HG02623 (cell line): Measurements from ENCODE around the gene BCL7C.
A peak's percentile ranks its signal among the peaks of the same experiment; 100 is the strongest.
"Not testable (repeated sequence)": the region's sequence is repeated elsewhere in the genome, so short reads cannot be mapped to it uniquely, and the experiment has no call there.

Experiments
- ATAC-seq: cut with Tn5 transposase; IDR thresholded peaks from one replicate; pipeline ENCODE4 v1.9.1; 2021; ENCODE audit warnings: moderate library complexity; ENCODE audit not compliant: unreplicated experiment

The BCL7C gene

DNA sequence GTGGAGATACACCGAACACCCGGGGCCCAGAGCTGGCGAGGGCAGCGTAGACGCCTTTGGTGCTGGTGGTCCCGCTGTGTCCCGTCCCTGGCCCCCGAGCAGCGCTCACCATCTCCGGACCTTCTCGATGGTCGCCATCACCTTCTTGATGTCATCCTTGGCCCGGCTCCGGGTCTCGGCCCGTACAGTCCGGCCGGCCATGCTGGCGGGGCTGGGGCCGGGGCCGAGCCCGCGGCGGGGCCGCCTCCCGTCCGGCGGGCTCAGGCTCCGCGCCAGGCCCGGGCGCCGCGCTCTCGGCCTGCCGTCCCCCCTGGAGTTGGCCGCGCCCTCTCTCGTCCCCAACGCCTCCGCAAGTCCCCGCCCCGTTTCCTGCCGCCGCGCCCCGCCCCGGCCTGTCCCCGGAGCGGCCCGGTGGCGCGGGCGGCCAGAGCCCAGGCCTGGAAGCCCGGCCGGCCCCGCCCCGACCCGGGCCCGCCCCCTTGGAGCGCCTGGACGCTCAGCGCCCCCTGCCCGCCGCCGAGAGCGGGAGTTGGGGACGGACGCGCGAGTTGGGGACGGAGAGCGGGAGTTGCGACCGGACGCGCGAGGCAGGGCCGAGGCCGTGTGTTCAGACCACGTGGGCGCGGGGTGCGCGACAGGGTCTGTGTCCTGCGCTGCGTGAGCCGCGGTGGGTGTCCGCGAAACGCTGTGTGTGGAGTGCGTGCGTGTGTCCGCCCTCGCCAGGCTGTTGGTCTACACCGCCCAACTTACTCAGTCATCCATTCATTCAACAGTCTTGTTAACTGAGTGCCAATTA lies at the start of gene BCL7C:
BCL7C (minus strand) TSS at position 334 of the 796 bp plus-strand sequence; CDS start at position 201, 133 bp downstream.
- peak; percentile 79 for ATAC-seq

DNA sequence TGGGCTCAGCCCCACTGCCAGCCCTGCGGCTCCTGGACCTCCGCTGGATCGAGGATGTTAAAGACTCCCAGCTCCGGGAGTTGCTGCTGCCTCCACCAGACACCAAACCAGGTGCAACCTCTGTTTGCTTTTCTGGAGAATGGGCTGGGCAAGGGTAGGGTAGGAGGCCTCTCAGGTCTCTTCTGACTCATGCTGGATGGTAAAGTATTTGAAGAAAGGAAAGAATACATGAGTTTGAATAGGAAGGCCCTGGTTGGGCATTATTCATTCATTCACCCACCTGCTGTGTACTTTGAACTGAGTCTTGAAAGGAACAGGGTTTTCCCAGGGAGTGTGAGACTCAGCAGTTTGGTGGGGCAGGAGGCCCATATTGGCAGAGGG lies 48.5 kb upstream of the BCL7C start:
- no peak for ATAC-seq

DNA sequence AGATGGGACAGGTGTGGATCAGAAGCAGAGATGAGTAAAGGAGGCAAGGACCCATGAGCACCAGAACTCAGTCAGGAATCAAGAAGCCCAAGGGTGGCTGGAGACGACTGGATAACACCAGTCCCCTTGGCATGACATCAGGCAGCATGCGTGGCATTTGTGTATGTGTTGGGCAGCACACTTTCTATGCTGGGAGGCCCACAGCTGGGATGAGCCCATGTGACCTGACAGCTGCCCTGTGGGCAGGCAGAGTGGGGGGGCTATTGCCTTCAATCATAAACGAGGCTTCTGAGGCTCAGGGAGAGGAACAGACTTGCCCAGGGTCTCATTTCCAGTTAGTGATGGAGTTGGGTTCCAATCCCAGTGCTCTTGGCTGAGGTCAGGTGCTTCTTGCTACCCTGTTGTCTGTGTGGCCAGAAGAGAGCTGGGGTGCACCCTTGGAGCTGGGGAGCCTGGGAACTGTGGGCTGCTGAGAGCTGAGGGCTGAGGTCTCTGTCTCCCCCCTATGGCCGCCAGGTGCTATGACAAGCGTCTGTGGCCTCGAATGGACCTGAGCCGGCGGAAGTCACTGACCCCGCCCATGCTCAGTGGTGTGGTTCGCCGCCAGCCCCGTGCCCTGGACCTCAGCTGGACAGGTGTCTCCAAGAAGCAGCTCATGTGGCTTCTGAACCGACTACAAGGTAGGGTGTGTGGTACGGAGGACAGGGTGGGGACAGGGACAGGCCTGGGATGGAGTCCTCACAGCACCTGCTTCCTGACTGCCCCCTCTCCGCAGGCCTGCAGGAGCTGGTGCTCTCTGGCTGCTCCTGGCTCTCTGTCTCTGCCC lies 47.9 kb upstream of the BCL7C start:
- peak; percentile 75 for ATAC-seq

DNA sequence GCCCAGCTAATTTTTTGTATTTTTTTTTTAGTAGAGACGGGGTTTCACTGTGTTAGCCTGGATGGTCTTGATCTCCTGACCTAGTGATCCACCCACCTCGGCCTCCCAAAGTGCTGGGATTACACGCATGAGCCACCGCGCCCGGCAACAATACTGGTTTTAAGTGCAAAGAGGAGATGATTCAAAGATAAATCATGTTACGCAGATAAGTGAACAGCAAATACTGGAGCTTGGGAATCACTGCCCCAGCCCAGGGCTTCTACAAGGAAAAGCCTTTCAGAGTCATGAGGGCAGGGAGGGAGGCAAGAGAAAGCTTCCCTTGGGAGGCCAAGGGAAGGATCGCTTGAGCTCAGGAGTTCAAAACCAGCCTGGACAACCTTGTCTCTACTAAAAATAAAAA lies 45.7 kb upstream of the BCL7C start:
- not testable (repeated sequence) for ATAC-seq

DNA sequence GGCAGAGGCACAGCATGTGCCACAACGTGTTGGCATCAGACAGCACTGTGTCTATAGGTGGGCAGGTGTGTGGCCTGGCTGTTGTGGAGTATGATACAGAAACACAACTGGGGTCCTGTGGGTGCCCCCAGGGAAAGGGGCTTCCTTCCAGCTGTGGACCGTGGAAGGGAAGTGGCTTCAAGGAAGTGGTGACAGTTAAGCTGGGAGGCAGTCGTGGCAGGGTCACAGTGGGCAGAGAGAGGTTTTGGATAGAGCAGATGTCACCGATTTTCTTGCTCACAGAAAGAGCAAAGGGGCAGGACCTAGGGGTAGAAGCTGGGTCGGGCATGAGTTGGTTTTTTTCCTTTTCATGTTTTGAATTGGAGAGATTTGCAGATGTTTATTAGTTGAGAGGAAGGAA lies 43.8 kb upstream of the BCL7C start:
- no peak for ATAC-seq

DNA sequence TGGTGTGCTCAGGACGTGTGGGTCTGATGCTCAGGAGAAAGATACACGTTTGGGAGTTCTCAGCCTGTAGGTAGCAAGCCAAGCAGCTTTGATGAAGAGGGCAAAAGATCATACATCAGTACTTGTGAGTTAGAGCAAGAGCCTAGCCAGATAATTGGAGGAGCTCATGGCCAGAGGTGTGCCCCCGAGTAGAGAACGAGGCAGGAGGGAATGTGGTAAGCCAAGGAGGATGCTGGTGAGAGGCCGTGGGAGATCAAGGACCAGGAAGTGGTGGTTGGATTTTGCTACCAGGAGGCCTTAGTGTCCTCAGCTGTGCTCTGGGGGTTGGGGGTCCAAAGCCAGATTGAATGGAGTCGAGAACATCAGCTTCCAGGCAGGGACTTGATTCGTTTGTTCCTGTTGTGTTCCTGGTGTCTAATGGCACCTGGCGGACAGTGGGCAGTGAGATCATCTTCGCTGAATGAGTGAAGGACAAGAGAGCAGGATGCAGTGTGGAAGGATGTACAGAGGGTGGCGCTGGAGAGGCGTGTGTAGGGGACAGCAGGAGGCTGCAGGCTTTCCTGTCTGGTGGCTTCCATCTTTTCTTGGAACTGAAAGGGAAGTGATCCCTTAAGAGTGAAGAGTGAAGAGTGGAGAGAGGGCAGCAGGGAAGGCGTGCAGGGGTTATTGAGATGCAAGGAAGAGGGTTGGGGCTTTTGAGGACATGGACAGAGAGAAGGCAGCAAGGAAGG lies 41.1 kb upstream of the BCL7C start:
- ATAC-seq, result no peak

DNA sequence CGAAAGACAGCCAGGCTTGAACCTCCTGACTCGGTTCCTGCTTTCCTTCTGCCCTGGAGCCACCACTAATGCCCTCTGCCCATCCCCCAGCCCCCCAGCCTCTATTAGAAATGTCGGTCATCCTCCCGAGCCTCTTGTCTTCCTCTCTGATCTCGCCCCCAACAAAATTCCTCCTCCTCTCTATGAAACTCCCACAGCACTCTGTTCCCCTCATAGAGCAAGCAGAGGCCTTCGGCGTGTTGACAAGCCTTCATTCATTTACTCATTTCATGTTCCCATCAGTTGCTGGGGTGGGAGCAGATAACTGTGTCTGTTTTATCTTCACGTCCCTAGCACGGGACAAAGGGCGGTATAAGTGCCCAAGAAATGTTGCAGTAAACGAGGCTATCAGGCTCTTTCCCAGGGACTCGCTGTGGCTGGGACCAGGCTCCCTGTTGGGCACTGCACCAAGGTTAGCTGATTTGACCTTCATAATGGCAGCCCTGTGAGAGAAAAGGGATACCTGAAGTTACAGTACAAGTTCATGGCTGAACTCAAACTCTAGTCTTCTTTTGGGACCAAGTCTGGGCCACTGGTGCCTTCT lies 37.3 kb upstream of the BCL7C start:
- ATAC-seq, result no peak

DNA sequence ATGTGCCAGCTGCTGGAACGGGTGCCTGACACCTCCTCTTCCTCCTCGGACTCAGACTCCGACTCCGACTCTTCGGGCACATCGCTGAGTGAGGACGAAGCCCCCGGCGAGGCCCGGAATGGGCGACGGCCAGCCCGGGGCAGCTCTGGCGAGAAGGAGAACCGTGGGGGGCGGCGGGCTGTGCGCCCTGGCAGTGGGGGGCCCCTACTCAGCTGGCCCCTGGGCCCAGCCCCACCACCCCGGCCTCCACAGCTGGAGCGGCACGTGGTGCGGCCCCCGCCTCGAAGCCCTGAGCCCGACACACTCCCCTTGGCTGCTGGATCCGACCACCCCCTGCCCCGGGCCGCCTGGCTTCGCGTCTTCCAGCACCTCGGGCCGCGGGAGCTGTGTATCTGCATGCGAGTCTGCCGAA lies 36.3 kb upstream of the BCL7C start:
- ATAC-seq, result no peak

DNA sequence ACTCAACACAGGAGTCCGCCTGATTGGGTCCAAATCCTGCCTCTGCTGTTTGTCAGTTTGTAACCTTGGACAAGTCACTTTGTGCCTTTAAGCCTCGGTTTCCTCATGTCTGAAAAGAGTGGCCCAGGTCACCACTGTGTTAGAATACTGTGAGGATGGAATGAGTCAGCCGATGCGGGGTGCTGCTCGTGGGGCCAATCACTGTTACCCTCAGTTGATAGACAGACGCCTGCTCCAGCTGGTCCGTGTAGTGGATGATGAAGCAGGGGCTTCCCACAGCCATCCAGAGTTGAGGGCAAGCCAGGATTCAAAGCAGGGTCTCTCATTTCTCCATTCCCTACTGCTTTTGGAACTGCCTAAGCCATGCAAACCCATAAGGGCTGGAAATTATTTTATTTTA lies 35.3 kb upstream of the BCL7C start:
- no peak for ATAC-seq

DNA sequence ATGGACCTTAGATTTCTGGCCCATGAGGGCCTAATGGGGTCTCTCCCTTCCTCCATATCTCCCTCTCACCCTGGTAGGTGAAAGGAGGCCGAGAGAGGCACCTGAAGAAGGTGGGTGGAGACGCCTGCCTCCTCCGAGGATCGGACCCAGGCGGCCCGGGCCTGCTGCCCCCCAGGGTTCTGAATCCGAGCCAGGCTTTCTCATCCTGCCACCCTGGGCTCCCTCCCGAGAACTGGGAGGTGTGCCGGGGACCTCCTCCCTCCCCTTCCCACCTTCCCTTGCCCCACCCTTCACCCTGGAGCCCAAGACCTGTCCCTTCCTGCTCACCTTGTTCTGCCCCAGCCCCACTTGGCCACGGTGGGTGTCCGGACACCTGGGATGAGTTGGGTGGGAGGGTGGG lies 34.5 kb upstream of the BCL7C start:
- no peak for ATAC-seq

DNA sequence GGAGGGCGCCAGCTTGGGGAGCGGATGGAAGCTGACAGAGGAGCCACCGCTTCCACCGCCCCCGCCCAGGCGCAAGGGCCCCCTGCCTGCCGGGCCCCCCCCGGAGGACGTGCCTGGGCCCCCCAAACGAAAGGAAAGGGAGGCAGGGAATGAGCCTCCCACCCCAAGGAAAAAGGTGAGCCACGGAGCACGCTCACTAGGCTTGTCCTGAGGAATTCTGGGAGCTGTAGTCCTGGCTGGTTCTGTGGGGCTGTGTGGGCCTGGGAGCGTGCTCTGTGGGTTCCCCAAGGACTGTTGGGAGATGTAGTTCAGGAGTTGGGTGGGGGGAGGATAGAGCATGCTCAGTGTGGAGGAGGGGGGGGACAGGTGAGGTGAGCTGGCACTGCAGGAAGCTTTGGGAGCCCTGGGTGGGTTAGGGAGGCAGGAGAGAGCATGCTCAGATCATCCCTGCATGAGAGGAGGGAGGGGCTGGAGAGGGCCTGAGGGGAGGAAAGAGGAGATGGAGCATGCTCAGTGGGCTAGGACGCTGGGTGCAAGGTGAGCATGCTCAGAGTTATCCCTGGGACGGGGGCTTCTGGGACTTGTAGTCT lies 34.0 kb upstream of the BCL7C start:
- no peak for ATAC-seq

DNA sequence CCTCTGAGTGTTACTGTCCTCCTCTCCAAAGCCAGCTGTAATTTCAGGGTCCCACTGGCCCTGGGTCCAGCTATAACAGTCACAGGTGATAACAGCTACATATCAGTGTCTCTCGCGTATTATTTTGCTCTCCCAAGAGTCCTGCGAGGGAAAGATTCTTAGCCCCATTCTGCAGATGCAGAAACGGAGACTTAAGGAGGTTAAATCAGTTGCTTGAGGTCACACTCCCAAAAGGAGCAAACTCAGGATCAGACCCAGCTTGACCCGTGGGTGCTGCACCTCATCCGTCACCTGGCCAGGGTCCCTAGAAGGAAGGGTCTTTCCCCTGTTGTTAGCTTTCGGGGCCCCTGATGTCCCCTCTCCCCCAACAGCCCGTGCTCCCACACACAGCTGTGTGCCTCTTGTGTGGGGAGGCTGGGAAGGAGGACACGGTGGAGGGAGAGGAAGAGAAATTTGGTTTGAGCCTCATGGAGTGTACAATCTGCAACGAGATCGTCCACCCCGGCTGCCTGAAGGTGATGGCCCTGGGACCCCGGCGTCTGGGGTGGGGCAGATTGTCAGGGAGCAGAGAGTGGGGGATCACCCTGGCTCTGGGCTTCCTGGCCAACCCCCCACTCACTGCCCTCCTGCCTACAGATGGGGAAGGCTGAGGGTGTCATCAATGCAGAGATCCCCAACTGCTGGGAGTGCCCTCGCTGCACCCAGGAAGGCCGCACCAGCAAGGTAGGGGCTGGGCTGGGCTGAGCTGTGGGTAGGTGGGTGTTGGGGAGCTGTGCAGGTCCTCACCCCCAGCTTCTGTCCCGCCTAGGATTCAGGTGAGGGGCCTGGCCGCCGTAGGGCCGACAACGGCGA lies 33.3 kb upstream of the BCL7C start:
- no peak for ATAC-seq

DNA sequence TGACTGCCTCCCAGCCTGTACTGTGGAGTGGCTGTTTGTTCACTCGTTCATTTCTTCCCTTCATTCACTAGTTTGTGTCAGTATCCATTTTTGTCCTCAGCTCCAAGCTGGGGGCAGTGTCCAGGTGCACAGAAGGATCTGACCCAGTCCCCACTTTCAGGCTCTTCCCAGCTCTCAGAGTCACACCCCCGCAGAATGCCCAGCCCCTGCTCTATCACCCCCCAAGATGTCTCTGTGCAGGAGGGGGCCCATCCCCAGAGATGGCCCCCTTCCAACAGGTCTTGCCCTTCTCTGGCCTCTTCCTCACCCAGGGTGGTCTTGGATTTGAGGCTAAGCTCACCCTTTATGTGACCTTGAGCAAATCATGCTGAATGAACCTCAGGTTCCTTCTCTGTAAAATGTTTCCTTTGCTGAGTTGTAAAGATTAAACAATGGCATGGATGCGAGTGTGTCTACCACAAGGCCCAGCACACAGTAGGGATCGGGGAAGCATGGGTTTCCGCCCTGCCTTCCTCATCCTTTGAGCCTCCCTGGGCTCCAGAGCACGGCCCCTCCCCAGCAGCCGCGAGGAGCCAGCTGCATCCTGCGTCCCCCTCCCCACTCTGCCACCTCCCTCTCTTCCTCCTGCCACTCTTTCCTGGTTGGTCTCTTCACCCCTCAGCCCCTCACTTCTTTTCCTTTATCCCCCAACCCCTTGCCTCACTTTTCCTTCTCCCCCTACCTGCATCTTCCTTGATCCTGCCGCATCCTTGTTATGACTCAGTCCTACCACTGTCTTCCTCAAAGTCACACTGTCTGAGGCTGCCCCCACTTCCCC lies 32.3 kb upstream of the BCL7C start:
- no peak for ATAC-seq

DNA sequence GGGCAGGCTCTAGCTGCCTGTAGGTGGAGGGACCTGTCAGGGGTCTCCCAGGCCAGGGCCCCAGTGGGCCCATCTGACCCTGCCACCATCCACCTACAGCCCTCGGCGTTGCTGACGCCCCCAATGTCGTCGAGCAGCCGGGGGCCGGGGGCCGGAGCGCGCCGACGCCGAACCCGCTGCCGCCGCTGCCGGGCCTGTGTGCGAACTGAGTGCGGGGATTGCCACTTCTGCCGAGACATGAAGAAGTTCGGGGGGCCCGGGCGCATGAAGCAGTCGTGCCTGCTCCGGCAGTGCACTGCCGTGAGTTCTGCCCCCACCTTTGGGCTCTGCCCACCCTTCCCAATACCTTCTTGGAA lies 31.7 kb upstream of the BCL7C start:
- no peak for ATAC-seq

DNA sequence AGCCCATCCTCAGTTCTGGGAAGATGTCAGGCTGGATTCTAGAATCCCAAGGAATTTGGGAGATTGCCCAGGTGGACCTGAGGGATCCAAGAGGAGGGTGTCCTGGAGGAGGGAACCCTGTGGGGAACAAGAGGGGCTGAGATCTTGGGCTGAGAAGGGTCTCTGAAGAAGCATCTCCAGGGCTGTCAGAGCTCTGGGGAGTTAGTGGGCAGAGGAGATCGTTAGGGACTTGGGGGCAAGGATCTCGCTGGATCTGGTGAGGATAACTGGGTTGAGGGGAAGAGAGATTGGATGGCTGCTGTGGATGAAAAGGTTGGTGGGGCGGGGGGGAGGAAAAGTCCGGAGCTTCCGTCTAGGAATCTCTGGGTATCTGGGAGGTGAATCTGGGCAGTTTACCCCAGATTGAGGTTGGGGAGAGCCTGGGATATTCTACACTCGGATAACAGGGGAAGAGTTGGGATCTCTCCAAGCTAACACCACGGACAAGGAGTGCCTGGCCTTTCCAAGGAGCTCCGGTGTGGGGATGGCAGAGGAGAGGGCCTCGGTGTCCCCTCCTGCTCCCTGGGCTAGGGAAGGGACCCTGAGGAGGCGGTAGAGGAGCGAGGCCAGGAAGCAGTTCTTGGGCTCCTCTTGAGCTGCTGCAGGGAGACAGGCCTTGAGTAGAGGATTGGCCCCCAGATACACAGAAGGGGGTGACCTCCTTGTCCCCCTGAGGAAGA lies 31.2 kb upstream of the BCL7C start:
- no peak for ATAC-seq

DNA sequence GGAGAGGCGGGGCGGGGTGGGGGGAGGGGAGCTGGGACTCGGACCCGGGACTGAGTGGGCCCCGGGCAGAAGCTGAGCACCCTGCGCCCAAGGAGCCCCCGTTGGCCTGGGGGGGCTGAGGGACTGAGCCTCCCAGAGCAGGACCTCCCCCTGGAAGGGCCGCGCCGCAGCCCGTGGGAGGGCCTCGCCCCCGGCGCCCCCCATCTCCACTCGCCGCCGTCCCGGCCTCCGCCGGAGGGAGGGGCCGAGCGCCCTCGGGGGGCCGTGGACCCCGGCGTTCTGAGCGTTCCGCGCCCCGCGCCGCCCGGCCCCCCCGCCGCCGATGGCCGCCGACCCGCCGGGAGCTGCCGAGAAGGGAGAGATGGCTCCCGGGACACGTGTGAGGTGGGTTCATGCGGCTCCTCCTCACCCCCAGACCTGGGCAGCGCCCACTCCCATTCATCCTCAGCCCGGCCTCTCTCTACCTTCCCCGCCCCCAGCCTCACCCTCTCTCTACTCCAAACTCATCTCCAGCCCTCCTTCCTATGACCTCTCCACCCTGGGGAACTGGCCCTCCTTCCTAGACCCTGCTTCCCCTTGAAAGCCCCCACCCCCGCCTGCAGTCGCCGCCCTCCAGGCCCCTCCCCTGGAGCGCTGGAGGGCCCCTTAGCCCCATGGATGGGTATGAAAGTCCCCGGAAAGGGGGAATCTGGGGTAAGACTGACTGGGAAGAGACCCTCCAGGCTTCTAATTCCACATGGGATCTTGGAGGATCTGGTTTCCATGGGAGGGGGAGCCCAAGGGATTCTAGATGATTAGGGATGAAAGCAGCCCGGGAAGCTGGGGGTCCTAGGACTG lies 30.4 kb upstream of the BCL7C start:
- ATAC-seq, result no peak

DNA sequence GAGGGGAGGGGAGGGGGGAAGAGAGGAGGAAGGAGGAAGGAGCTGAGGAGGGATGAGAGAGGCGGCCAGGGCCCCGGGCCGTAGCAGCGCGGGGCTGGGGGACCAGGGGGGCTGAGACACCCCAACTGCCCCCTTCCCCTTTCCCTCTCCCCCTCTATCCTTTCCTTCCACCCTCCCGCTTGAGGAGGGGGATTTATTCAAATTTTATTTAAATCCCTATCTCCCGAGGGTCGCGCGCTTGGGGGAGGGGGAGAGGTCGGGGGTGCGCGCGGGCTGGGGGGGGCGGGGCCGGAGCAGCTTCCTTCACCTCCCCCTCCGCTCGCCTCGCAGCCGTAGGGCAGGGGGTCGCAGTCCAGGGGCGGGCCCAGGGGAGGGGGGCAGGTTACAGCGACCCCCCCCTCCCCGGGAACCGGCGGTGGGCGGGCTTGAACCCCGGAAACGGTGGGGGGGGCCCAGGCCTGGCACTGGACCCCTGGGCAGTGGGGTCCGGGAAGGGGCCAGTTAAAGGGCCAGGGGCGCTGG lies 29.7 kb upstream of the BCL7C start, which contains the start of gene FBXL19:
FBXL19 (plus strand) TSS at position 19 of the 522 bp plus-strand sequence. CDS start 2,183 bp downstream, outside the sequence.
- ATAC-seq, result no peak
